Measurements from ENCODE around the gene ARMC5.
"Not testable (repeated sequence)": the region's sequence is repeated elsewhere in the genome, so short reads cannot be mapped to it uniquely, and the experiment has no call there.

Gene ARMC5

GRCh38 chr16:31435341-31436220 is 23.7 kb upstream of the ARMC5 start:
- Histone ChIP-seq H3K9ac (ENCODE audit: insufficient read length, low read depth) (no peak overlapping the region), H3K36me3 (ENCODE audit: insufficient read depth, insufficient read length, low read length) (no peaks in the 10 kb centered on the region), H3K9me3 (ENCODE audit: insufficient read depth, low read length) (no peaks in the 10 kb centered on the region), H3K4me3 (ENCODE audit: insufficient read length, low read depth) (no peak overlapping the region), H3K27me3 (ENCODE audit: insufficient read depth, insufficient read length) (no peaks in the 10 kb centered on the region), H3K4me1 (ENCODE audit: insufficient read depth, insufficient read length) (peaks cover 9% of the 10 kb centered on the region)
- no peak for TF ChIP-seq YY1 (IDR thresholded peaks at IDR 0.05; ENCODE audit: insufficient read depth, insufficient read length)
- TF ChIP-seq ZNF274 (IDR thresholded peaks at IDR 0.05; ENCODE audit: low read depth, low read length): no peak
- TF ChIP-seq SUZ12 (IDR thresholded peaks at IDR 0.05; ENCODE audit: extremely low read depth, insufficient read depth, insufficient read length): no peak
- no peak for DNase-seq (ENCODE audit: low read depth, low spot score)

- TF ChIP-seq YY1 (IDR thresholded peaks at IDR 0.05; ENCODE audit: insufficient read depth, insufficient read length): no peak
- no peak for TF ChIP-seq SUZ12 (IDR thresholded peaks at IDR 0.05; ENCODE audit: extremely low read depth, insufficient read depth, insufficient read length)
- no peak for TF ChIP-seq ZNF274 (IDR thresholded peaks at IDR 0.05; ENCODE audit: low read depth, low read length)
- DNase-seq (ENCODE audit: low read depth, low spot score): no peak
- H3K36me3 ChIP-seq (ENCODE audit: insufficient read depth, insufficient read length, low read length): no peaks in the 10 kb centered on the region
- peak overlapping the region; percentile 17 for H3K9ac ChIP-seq (ENCODE audit: insufficient read length, low read depth)
- no peaks in the 10 kb centered on the region for H3K9me3 ChIP-seq (ENCODE audit: insufficient read depth, low read length)
- peaks cover 9% of the 10 kb centered on the region for H3K4me1 ChIP-seq (ENCODE audit: insufficient read depth, insufficient read length)
- no peaks in the 10 kb centered on the region for H3K27me3 ChIP-seq (ENCODE audit: insufficient read depth, insufficient read length)
- H3K4me3 ChIP-seq (ENCODE audit: insufficient read length, low read depth): no peak overlapping the region
Measured at GRCh38 chr16:31436221-31437045, 22.9 kb upstream of the ARMC5 start.

GRCh38 chr16:31438414-31438813 is 20.9 kb upstream of the ARMC5 start:
- DNase-seq (ENCODE audit: low read depth, low spot score): no peak
- Histone ChIP-seq H3K9me3 (ENCODE audit: insufficient read depth, low read length) (no peaks in the 10 kb centered on the region), H3K9ac (ENCODE audit: insufficient read length, low read depth) (no peak overlapping the region), H3K4me3 (ENCODE audit: insufficient read length, low read depth) (no peak overlapping the region), H3K27me3 (ENCODE audit: insufficient read depth, insufficient read length) (no peaks in the 10 kb centered on the region), H3K36me3 (ENCODE audit: insufficient read depth, insufficient read length, low read length) (no peaks in the 10 kb centered on the region), H3K4me1 (ENCODE audit: insufficient read depth, insufficient read length) (peaks cover 9% of the 10 kb centered on the region)
- TF ChIP-seq ZNF274 (IDR thresholded peaks at IDR 0.05; ENCODE audit: low read depth, low read length) (no peak), SUZ12 (IDR thresholded peaks at IDR 0.05; ENCODE audit: extremely low read depth, insufficient read depth, insufficient read length) (no peak), YY1 (IDR thresholded peaks at IDR 0.05; ENCODE audit: insufficient read depth, insufficient read length) (no peak)

GRCh38 chr16:31439023-31439422 is 20.3 kb upstream of the ARMC5 start:
- not testable (repeated sequence) for H3K9me3 ChIP-seq (ENCODE audit: insufficient read depth, low read length); H3K27me3 ChIP-seq (ENCODE audit: insufficient read depth, insufficient read length); H3K36me3 ChIP-seq (ENCODE audit: insufficient read depth, insufficient read length, low read length); H3K9ac ChIP-seq (ENCODE audit: insufficient read length, low read depth); H3K4me3 ChIP-seq (ENCODE audit: insufficient read length, low read depth); H3K4me1 ChIP-seq (ENCODE audit: insufficient read depth, insufficient read length); DNase-seq (ENCODE audit: low read depth, low spot score)

- TF ChIP-seq ZNF274 (IDR thresholded peaks at IDR 0.05; ENCODE audit: low read depth, low read length): no peak
- no peak for TF ChIP-seq YY1 (IDR thresholded peaks at IDR 0.05; ENCODE audit: insufficient read depth, insufficient read length)
- TF ChIP-seq SUZ12 (IDR thresholded peaks at IDR 0.05; ENCODE audit: extremely low read depth, insufficient read depth, insufficient read length): no peak
- DNase-seq (ENCODE audit: low read depth, low spot score): no peak
- H3K36me3 ChIP-seq (ENCODE audit: insufficient read depth, insufficient read length, low read length): no peaks in the 10 kb centered on the region
- H3K4me1 ChIP-seq (ENCODE audit: insufficient read depth, insufficient read length): peaks cover 9% of the 10 kb centered on the region
- no peaks in the 10 kb centered on the region for H3K27me3 ChIP-seq (ENCODE audit: insufficient read depth, insufficient read length)
- no peak overlapping the region for H3K9ac ChIP-seq (ENCODE audit: insufficient read length, low read depth)
- no peaks in the 10 kb centered on the region for H3K9me3 ChIP-seq (ENCODE audit: insufficient read depth, low read length)
- no peak overlapping the region for H3K4me3 ChIP-seq (ENCODE audit: insufficient read length, low read depth)
Measured at GRCh38 chr16:31439519-31439918, 19.8 kb upstream of the ARMC5 start.

- no peaks in the 10 kb centered on the region for H3K9me3 ChIP-seq (ENCODE audit: insufficient read depth, low read length)
- no peak overlapping the region for H3K4me3 ChIP-seq (ENCODE audit: insufficient read length, low read depth)
- H3K9ac ChIP-seq (ENCODE audit: insufficient read length, low read depth): no peak overlapping the region
- peaks cover 8% of the 10 kb centered on the region for H3K4me1 ChIP-seq (ENCODE audit: insufficient read depth, insufficient read length)
- no peaks in the 10 kb centered on the region for H3K36me3 ChIP-seq (ENCODE audit: insufficient read depth, insufficient read length, low read length)
- TF ChIP-seq YY1 (IDR thresholded peaks at IDR 0.05; ENCODE audit: insufficient read depth, insufficient read length) (no peak), ZNF274 (IDR thresholded peaks at IDR 0.05; ENCODE audit: low read depth, low read length) (no peak), SUZ12 (IDR thresholded peaks at IDR 0.05; ENCODE audit: extremely low read depth, insufficient read depth, insufficient read length) (no peak)
- H3K27me3 ChIP-seq (ENCODE audit: insufficient read depth, insufficient read length): no peaks in the 10 kb centered on the region
- DNase-seq (ENCODE audit: low read depth, low spot score): no peak
Measured at GRCh38 chr16:31440516-31441184, 18.7 kb upstream of the ARMC5 start.

GRCh38 chr16:31441956-31442355 is 17.3 kb upstream of the ARMC5 start:
- Histone ChIP-seq H3K27me3 (ENCODE audit: insufficient read depth, insufficient read length) (no peaks in the 10 kb centered on the region), H3K4me3 (ENCODE audit: insufficient read length, low read depth) (peak overlapping the region; percentile 68), H3K9me3 (ENCODE audit: insufficient read depth, low read length) (no peaks in the 10 kb centered on the region), H3K9ac (ENCODE audit: insufficient read length, low read depth) (no peak overlapping the region), H3K4me1 (ENCODE audit: insufficient read depth, insufficient read length) (no peaks in the 10 kb centered on the region), H3K36me3 (ENCODE audit: insufficient read depth, insufficient read length, low read length) (no peaks in the 10 kb centered on the region)
- TF ChIP-seq YY1 (IDR thresholded peaks at IDR 0.05; ENCODE audit: insufficient read depth, insufficient read length): no peak
- no peak for TF ChIP-seq ZNF274 (IDR thresholded peaks at IDR 0.05; ENCODE audit: low read depth, low read length)
- TF ChIP-seq SUZ12 (IDR thresholded peaks at IDR 0.05; ENCODE audit: extremely low read depth, insufficient read depth, insufficient read length): no peak
- DNase-seq (ENCODE audit: low read depth, low spot score): no peak

- not testable (repeated sequence) for H3K36me3 ChIP-seq (ENCODE audit: insufficient read depth, insufficient read length, low read length); H3K4me3 ChIP-seq (ENCODE audit: insufficient read length, low read depth); H3K4me1 ChIP-seq (ENCODE audit: insufficient read depth, insufficient read length); H3K9ac ChIP-seq (ENCODE audit: insufficient read length, low read depth); DNase-seq (ENCODE audit: low read depth, low spot score); H3K27me3 ChIP-seq (ENCODE audit: insufficient read depth, insufficient read length); H3K9me3 ChIP-seq (ENCODE audit: insufficient read depth, low read length)
Measured at GRCh38 chr16:31445931-31446330, 13.4 kb upstream of the ARMC5 start.
